Measurements from ENCODE around the gene EGLN3.

Gene EGLN3

DNA sequence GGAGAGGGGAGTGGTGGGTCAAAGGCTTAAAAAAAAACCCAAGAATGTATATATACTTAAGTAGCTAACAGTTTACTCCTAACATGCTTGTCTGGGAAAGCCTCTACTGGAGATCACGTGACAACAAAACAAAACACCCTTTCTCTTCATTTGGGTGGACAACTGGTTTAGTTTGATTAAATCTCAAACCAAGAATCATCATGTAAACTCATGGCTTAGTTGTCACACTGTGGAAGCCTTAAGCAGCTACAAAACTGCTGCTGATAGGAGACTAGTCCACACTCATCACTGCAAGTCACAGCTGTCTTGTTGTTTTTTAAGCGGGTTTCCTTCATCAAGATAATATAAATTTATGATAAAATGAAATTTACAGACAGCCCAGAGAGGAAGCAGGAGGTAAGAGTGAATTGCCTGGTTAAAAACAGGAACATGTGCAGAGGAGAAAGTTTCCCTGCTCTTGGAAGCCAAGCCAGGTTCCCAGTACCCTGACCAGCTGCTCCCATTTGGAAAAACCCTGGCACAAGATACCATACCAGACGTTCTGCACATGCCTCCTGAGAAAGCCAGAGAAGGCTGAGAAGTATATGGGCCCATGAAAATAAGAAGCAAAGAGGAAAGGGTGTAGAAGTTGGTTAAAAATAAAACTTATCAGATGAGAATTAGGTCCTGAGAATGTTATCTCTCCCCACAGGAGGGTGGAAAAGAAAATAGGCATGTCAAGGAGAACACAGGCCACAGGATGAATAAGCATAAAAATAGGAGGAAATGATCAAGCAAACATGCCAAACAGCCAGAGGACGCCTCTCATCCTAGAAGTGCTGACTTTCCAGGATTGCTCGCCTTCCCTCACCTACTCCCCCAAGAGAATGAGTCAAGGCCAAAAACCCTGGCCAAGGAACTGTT, 34.0 kb downstream of the EGLN3 start:
- in situ Hi-C loops (cut with MboI; ENCODE audit: low sequenced_read_pairs), result no loop called here

- in situ Hi-C loops (cut with MboI; ENCODE audit: low sequenced_read_pairs), result no loop called here
These were observed 35.2 kb downstream of the EGLN3 start for GRCh38 chr14:33915682-33916081.

DNA sequence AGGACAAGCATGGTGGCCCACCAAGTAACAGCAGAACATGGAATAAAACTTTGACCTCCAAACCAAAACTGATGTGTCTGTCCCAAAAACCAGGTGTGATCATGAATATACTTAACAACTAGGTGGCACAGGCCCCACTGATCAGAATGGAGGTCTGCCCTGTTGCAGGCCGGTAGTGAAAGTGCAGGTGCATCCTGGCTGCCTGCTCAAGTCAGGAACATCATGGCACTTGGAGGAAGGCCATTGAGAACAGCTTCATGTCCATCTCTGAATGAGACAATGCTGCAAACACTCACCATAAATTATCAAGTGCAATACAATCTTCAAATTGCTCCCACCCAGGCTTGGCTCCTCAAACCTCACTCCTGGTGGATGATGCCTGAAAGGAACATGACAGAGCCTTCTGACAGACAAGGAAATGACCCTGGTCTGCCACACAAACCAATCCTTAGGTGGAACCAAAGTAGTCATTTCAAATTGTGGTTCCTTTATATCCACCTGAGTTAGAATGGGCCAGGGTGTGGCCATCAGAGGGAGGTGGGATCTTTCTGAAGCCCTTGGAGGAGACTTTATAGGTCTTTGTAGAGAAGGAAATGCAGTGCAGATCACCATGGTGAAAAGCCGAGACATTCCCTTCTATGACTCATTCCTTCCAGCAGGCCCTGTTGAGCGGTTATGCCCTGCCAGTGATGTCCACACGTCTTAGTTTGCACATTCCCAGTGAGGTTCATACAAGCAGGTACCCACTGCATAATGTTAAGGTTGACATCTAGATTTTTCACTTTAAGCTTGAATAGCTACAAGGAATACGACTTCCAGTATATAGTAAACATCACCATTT, 36.0 kb downstream of the EGLN3 start:
- in situ Hi-C loops (cut with MboI; ENCODE audit: low sequenced_read_pairs), result no loop called here

- in situ Hi-C loops (cut with MboI; ENCODE audit: low sequenced_read_pairs), result no loop called here
These were observed 39.8 kb downstream of the EGLN3 start for GRCh38 chr14:33911046-33911445.

DNA sequence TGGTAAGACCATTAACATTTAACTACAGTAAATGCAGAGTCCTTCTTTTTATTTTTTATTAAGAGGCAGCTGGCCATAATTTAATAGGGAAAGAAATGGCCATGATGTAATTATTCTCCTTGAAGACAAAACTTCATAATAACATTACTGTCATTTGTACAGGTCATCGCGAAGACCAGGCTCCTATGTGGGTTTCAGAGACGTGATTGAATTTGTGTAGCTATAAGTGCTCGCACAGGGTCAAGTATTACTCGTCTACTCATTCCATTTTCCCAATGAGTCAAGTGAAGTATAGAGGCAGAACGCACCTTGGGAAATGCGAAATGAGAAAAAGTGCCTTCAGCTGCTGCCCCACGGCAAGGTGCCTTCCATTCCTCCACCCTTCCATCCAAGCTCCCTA, 40.4 kb downstream of the EGLN3 start:
- in situ Hi-C loops (cut with MboI; ENCODE audit: low sequenced_read_pairs), result no loop called here

GRCh38 chr14:33909380-33910084, 41.3 kb downstream of the EGLN3 start:
- in situ Hi-C loops (cut with MboI; ENCODE audit: low sequenced_read_pairs), result no loop called here

GRCh38 chr14:33908540-33909223, 42.2 kb downstream of the EGLN3 start:
- in situ Hi-C loops (cut with MboI; ENCODE audit: low sequenced_read_pairs), result no loop called here

DNA sequence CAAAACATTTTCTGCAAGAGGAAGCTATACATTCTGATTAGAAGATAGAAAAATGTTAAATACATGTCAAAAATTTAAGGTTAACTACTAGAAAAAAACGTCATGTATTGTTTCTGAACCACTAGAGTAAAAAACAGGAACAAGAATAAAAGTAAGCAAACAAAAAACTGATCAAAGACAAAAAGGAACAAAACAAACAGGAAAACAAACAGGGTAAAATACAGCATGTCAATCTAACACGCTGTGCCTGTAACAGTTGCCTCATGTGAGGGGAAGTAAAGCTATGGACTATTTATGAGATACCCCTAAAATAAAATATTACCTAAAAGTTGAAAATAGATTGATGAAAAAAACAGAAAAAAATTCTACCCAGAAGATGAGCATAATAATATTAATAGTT, 43.9 kb downstream of the EGLN3 start:
- in situ Hi-C loops (cut with MboI; ENCODE audit: low sequenced_read_pairs), result no loop called here

GRCh38 chr14:33904609-33905008, 46.3 kb downstream of the EGLN3 start:
- in situ Hi-C loops (cut with MboI; ENCODE audit: low sequenced_read_pairs), result no loop called here

DNA sequence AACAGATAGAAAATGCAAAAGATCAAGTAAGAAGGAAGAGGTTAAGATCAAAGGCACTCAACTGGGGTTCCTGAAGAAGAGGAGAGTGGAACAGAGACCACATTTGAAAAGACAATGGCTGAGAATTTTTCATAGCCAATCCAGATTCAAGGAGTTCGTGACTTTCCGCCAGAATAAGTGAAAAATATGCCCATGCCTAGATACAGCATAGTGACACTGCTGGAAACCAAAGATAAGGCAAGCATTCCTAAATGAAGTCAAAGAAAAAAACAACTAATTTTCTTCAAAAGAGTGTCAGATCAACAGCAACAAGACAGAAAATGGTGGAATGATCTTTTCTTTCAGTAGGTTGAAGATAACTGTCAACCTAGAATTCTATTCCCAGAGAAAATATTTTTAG, 47.5 kb downstream of the EGLN3 start:
- in situ Hi-C loops (cut with MboI; ENCODE audit: low sequenced_read_pairs), result no loop called here

DNA sequence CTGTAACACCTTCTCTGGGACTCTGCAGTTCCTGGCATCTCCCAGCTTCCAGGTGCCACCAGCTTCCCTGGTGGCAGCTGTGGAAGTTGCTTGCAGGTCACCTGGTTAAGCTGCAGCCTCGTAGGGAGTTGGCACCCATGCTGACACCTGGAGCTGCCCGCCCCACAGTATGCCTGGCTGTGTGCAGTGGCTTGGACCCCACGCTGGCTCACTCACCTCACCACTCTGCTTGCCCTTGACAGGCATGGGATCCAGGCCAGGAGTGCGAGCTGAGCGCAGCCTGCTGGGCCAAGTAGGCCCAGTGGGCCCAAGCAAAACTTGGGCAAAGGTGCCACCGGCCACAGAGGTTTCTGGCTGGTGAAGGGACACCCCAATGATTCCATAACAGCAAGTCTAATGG, 48.5 kb downstream of the EGLN3 start:
- in situ Hi-C loops (cut with MboI; ENCODE audit: low sequenced_read_pairs), result no loop called here

GRCh38 chr14:33901426-33902155, 49.3 kb downstream of the EGLN3 start:
- in situ Hi-C loops (cut with MboI; ENCODE audit: low sequenced_read_pairs), result no loop called here

GRCh38 chr14:33900706-33901105, 50.2 kb downstream of the EGLN3 start:
- in situ Hi-C loops (cut with MboI; ENCODE audit: low sequenced_read_pairs), result no loop called here

- in situ Hi-C loops (cut with MboI; ENCODE audit: low sequenced_read_pairs), result no loop called here
These were observed 51.0 kb downstream of the EGLN3 start for GRCh38 chr14:33899723-33900341.

DNA sequence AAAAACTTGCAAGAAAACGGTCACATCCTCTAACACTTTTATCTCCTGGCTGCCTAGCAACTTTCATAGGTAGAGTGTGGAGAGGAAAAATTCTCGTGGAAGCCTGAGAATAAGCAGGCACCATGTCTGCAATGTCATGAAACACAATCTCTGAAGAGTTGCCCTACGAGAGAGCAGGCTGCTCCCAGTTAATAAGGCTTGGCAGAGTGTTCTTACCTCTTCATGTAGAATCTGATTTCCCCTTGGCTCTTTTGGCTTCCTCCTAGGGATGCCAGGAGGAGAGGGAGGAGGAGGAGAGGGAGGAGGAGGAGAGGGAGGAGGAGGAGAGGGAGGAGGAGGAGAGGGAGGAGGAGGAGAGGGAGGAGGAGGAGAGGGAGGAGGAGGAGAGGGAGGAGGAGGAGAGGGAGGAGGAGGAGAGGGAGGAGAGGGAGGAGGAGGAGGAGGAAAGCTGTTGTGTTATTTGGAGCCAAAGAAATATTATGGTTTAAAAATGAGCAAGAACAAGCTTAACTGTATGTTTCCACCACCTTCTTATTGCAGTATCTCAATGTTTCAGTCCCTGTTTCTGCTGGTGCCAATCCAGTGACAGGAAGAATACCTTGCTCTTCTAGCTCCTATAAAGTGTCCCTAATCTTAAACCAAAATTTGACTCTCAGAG, 52.9 kb downstream of the EGLN3 start:
- in situ Hi-C loops (cut with MboI; ENCODE audit: low sequenced_read_pairs), result no loop called here

DNA sequence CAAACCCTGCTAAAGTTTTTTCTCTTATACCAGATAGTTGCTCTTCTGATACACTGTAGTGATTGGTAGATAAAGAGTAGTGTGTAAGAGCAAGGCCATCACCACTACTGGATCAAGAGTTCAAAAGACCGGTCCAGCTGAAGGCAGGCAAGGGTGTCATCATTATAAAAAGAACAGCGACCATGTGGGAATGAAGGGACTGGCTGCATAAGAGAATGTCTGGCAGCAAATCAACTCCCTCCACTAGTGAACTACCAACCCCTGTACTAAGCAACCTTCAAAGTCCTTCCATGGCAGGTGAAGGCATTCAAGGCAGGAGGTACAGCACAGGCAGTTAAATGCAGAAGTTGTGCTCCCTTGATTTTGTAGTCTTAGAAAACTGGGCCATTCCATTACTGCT, 53.5 kb downstream of the EGLN3 start:
- in situ Hi-C loops (cut with MboI; ENCODE audit: low sequenced_read_pairs), result no loop called here

DNA sequence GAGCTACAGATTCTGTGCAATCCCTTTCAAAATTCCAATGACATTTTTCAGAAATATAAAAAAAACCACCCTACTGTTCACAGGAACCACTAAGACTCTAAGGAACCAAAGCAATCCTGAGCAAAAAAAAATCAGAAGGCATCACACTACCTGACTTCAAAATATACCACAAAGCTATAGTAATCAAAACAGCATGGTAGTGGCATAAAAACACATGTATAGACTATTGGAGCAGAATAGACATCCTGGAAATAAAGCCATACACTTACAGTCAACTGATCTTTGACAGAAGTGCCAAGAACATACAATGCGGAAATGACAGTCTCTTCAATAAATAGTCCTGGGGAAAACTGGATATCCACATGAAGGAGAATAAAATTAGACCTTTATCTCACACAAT, 56.5 kb downstream of the EGLN3 start:
- in situ Hi-C loops (cut with MboI; ENCODE audit: low sequenced_read_pairs), result no loop called here

DNA sequence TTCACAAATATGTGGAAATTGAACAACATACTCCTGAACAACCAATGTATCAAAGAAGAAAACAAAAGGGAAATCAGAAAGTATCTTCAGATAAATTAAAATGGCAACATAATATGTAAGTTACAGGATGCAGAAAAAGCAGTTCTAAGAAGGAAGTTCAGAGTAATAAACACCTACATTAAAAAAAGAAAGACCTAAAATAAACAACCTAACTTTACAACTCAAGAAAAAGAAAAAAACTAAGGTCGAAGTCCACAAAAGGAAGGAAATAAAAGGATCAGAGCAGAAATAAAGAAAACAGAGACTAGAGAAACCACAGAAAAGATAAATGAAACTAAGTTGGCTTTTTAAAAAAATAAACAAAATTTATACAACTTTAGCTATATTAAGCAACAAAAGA, 59.2 kb downstream of the EGLN3 start:
- in situ Hi-C loops (cut with MboI; ENCODE audit: low sequenced_read_pairs), result no loop called here

DNA sequence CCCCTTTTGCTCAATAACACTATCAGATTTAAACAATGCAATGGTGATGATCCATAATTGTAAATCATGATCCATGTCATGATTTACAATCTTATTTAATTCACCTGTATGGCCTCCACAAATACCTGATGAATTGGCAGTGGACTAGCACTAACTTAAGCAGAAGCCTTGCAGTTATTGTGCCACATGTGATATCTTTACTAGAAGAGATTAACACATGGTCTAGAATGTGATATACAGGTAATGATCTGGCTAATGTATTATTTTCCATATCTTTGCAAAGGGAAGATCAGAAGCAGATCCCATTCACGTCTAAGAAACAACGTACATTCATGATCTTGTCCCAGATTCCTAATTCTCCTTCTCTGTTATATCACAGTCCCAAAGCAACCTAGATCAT, 66.0 kb downstream of the EGLN3 start:
- in situ Hi-C loops (cut with MboI; ENCODE audit: low sequenced_read_pairs), result no loop called here
